ENCODE measurements around the gene CFAP20DC.

DNA sequence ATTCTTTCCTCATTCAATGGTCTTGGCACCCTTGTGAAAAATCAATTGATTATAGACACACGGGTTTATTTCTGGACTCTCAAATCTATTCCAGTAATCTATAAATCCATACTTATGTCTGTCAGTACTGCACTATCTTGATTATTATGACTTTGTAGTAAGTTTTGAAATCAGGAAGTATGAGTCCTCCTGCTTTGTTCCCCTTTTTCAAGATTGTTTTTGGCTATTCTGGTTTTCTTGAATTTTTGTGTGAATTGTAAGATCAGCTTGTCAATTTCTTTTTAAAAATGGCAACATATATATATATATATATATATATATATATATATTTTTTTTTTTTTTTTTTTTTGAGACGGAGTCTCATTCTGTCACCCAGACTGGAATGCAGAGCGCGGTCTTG lies 32.3 kb upstream of the CFAP20DC start:
- TF ChIP-seq FOXA3 (CRISPR knock-in tag; IDR thresholded peaks at IDR 0.05) = no peak
- TF ChIP-seq CBX5 (CRISPR knock-in tag; IDR thresholded peaks at IDR 0.05; ENCODE audit: borderline replicate concordance) = no peak
- TF ChIP-seq RFXANK (CRISPR knock-in tag; IDR thresholded peaks at IDR 0.05) = no peak
- TF ChIP-seq PHF8 (CRISPR knock-in tag; IDR thresholded peaks at IDR 0.05) = no peak
- TF ChIP-seq, protein P1, sequence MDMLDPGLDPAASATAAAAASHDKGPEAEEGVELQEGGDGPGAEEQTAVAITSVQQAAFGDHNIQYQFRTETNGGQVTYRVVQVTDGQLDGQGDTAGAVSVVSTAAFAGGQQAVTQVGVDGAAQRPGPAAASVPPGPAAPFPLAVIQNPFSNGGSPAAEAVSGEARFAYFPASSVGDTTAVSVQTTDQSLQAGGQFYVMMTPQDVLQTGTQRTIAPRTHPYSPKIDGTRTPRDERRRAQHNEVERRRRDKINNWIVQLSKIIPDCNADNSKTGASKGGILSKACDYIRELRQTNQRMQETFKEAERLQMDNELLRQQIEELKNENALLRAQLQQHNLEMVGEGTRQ (IDR thresholded peaks at IDR 0.05; ENCODE audit: low read depth, low read length) = no peak
- TF ChIP-seq, protein P1 (CRISPR knock-in tag; IDR thresholded peaks at IDR 0.05; ENCODE audit: borderline replicate concordance) = no peak
- TF ChIP-seq FOSL1 (CRISPR knock-in tag; IDR thresholded peaks at IDR 0.05; ENCODE audit: borderline replicate concordance) = no peak

Measured in HepG2 (cell line).